Right renal pelvis (tissue), 4 donors: ENCODE measurements around the gene CACNA1B. TPM values are rescaled to one million over a fixed set of nuclear protein-coding genes. Genes with fewer than 3 reads are reported as not detected.

Experiments
- DNase-seq, 4 donors: peaks; one replicate each; pipeline ENCODE4 v3.0.0-alpha.2; 2013; ENCODE audit warnings: low read depth in 4 of 4, low spot score in 3 of 4, missing footprints in 1 of 4
- polyA plus RNA-seq, 4 donors: library from polyadenylated mRNA; unstranded; fragments of 120-200 nt; gene quantifications; one replicate each; pipeline ENCODE4 v1.2.1, GENCODE V29; 2013; ENCODE audit not compliant: insufficient read length in 4 of 4

Gene CACNA1B
- polyA plus RNA-seq, 4 donors = 0.12 to 0.39 (median 0.24) TPM

GRCh38 chr9:138066049-138066448, 188.5 kb downstream of the CACNA1B start:
- DNase-seq = no peak

GRCh38 chr9:138067613-138068367, 190.2 kb downstream of the CACNA1B start:
- DNase-seq = no peak

- DNase-seq = no peak
These were observed 191.0 kb downstream of the CACNA1B start for GRCh38 chr9:138068601-138069035.

GRCh38 chr9:138069731-138070456, 192.3 kb downstream of the CACNA1B start:
- no peak for DNase-seq

- no peak for DNase-seq
These were observed 193.2 kb downstream of the CACNA1B start for GRCh38 chr9:138070815-138071214.

- DNase-seq = no peak
These were observed 193.7 kb downstream of the CACNA1B start for GRCh38 chr9:138071292-138071691.

- DNase-seq = no peak
These were observed 194.1 kb downstream of the CACNA1B start for GRCh38 chr9:138071731-138072130.

- no peak for DNase-seq
These were observed 194.7 kb downstream of the CACNA1B start for GRCh38 chr9:138072161-138072842.

GRCh38 chr9:138072897-138073296, 195.3 kb downstream of the CACNA1B start:
- no peak for DNase-seq

GRCh38 chr9:138073408-138073807, 195.8 kb downstream of the CACNA1B start:
- no peak for DNase-seq

- DNase-seq = no peak
These were observed 196.2 kb downstream of the CACNA1B start for GRCh38 chr9:138073808-138074207.

GRCh38 chr9:138074516-138074915, 196.9 kb downstream of the CACNA1B start:
- DNase-seq = no peak

- DNase-seq = no peak
These were observed 197.9 kb downstream of the CACNA1B start for GRCh38 chr9:138075496-138075895.

GRCh38 chr9:138075961-138076649, 198.5 kb downstream of the CACNA1B start:
- DNase-seq = no peak

GRCh38 chr9:138076650-138077009, 199.0 kb downstream of the CACNA1B start:
- no peak for DNase-seq

GRCh38 chr9:138077126-138077525, 199.5 kb downstream of the CACNA1B start:
- no peak for DNase-seq

GRCh38 chr9:138077898-138078540, 200.4 kb downstream of the CACNA1B start:
- no peak for DNase-seq

- DNase-seq = no peak
These were observed 201.3 kb downstream of the CACNA1B start for GRCh38 chr9:138078846-138079245.

GRCh38 chr9:138080979-138081378, 203.4 kb downstream of the CACNA1B start:
- no peak for DNase-seq

- no peak for DNase-seq
These were observed 205.5 kb downstream of the CACNA1B start for GRCh38 chr9:138082918-138083636.
